HG02870 (cell line): ENCODE data around the gene UBE3A.

Experiments used
- ATAC-seq: cut with Tn5 transposase; IDR thresholded peaks from one replicate; pipeline ENCODE4 v1.9.1; 2021; ENCODE audit warnings: mild to moderate bottlenecking, moderate library complexity; ENCODE audit not compliant: unreplicated experiment

Gene UBE3A

GRCh38 chr15:25406846-25407245 is 32.0 kb downstream of the UBE3A start:
- no peak for ATAC-seq

- no peak for ATAC-seq
Measured at GRCh38 chr15:25406261-25406660, 32.6 kb downstream of the UBE3A start.

- no peak for ATAC-seq
Measured at GRCh38 chr15:25403771-25404170, 35.1 kb downstream of the UBE3A start.

GRCh38 chr15:25402342-25402741 is 36.5 kb downstream of the UBE3A start:
- no peak for ATAC-seq

GRCh38 chr15:25401501-25401900 is 37.3 kb downstream of the UBE3A start:
- ATAC-seq: no peak

GRCh38 chr15:25397100-25397499 is 41.7 kb downstream of the UBE3A start:
- no peak for ATAC-seq

- no peak for ATAC-seq
Measured at GRCh38 chr15:25394898-25395297, 43.9 kb downstream of the UBE3A start.

GRCh38 chr15:25392806-25393205 is 46.0 kb downstream of the UBE3A start:
- no peak for ATAC-seq

GRCh38 chr15:25391971-25392721 is 46.7 kb downstream of the UBE3A start:
- no peak for ATAC-seq

GRCh38 chr15:25385986-25386385 is 52.8 kb downstream of the UBE3A start:
- ATAC-seq: no peak

GRCh38 chr15:25381579-25381978 is 57.2 kb downstream of the UBE3A start:
- ATAC-seq: no peak

GRCh38 chr15:25378501-25378901 is 60.3 kb downstream of the UBE3A start:
- no peak for ATAC-seq

- ATAC-seq: no peak
Measured at GRCh38 chr15:25375557-25375956, 63.3 kb downstream of the UBE3A start.

GRCh38 chr15:25374143-25374542 is 64.7 kb downstream of the UBE3A start:
- no peak for ATAC-seq

- ATAC-seq: no peak
Measured at GRCh38 chr15:25372298-25372697, 66.5 kb downstream of the UBE3A start.

GRCh38 chr15:25368850-25369249 is 70.0 kb downstream of the UBE3A start:
- ATAC-seq: no peak

- no peak for ATAC-seq
Measured at GRCh38 chr15:25366058-25366457, 72.8 kb downstream of the UBE3A start.

GRCh38 chr15:25362545-25362944 is 76.3 kb downstream of the UBE3A start:
- no peak for ATAC-seq

GRCh38 chr15:25347707-25348106 is 91.1 kb downstream of the UBE3A start:
- no peak for ATAC-seq

- no peak for ATAC-seq
Measured at GRCh38 chr15:25346371-25346770, 92.5 kb downstream of the UBE3A start.

GRCh38 chr15:25345943-25346342 is 92.9 kb downstream of the UBE3A start:
- no peak for ATAC-seq

- no peak for ATAC-seq
Measured at GRCh38 chr15:25342629-25343028, 96.2 kb downstream of the UBE3A start.

GRCh38 chr15:25339431-25339830 is 99.4 kb downstream of the UBE3A start:
- no peak for ATAC-seq
